Measurements from ENCODE around the gene RNF150. TPM values are rescaled to one million over a fixed set of nuclear protein-coding genes. Genes with fewer than 3 reads are reported as not detected.

Gene RNF150
- total RNA-seq, 4 donors from 2014 or later = 1.6 to 21.2 (median 4.9) TPM

- Histone ChIP-seq H3K36me3 (no peaks in the 10 kb centered on the region), H3K4me3 (no peak overlapping the region), H3K27me3 (no peaks in the 10 kb centered on the region), H3K9me3 (no peaks in the 10 kb centered on the region), H3K27ac (no peak overlapping the region), H3K4me1 (peaks cover 30% of the 10 kb centered on the region in 2 donors)
- intact Hi-C loops (cut with DNase I; ENCODE audit: low total_unique reads) = no loop called here
- in situ Hi-C loops (cut with MboI; ENCODE audit: low sequenced_read_pairs in 4 of 4) = loop anchor here in 1 of 4 donors (25.0 kb wide), 1 partner anchor 103 kb away; no protein-coding TSS in a partner anchor
- TF ChIP-seq POLR2A (IDR thresholded peaks at IDR 0.05) (no peak), CTCF (IDR thresholded peaks at IDR 0.05 in 4 of 5, conservative IDR thresholded peaks at IDR 0.05 in 1 of 5) (no peak)
- ATAC-seq = no peak
- DNase-seq = no peak
Measured at GRCh38 chr4:140940589-140940988, 192.7 kb downstream of the RNF150 start.

- ATAC-seq = no peak
- no peaks in the 10 kb centered on the region for H3K9me3 ChIP-seq
- no peaks in the 10 kb centered on the region for H3K27me3 ChIP-seq
- intact Hi-C loops (cut with DNase I; ENCODE audit: low total_unique reads) = no loop called here
- peaks cover 44 to 46% of the 10 kb centered on the region in 2 donors for H3K4me1 ChIP-seq
- no peak overlapping the region for H3K4me3 ChIP-seq
- no peak for TF ChIP-seq POLR2A (IDR thresholded peaks at IDR 0.05)
- TF ChIP-seq CTCF (IDR thresholded peaks at IDR 0.05 in 4 of 5, conservative IDR thresholded peaks at IDR 0.05 in 1 of 5) = no peak
- no peak for DNase-seq
- peak overlapping the region; percentile 18 to 50 (median 36) for H3K27ac ChIP-seq
- H3K36me3 ChIP-seq = no peaks in the 10 kb centered on the region
- in situ Hi-C loops (cut with MboI; ENCODE audit: low sequenced_read_pairs in 4 of 4) = loop anchor here in 1 of 4 donors (25.0 kb wide), 1 partner anchor 101 kb away; no protein-coding TSS in a partner anchor
Measured at GRCh38 chr4:140937866-140938265, 195.4 kb downstream of the RNF150 start.

- Histone ChIP-seq H3K4me1 (peaks cover 42 to 53% of the 10 kb centered on the region in 2 donors), H3K27ac (peak overlapping the region in 2 of 4 donors; percentile 24 to 35), H3K4me3 (peak overlapping the region in 1 of 4 donors; percentile 18), H3K36me3 (no peaks in the 10 kb centered on the region), H3K27me3 (no peaks in the 10 kb centered on the region), H3K9me3 (no peaks in the 10 kb centered on the region)
- ATAC-seq (peak; percentile 82 to 90), DNase-seq (peak; percentile 43 to 52)
- intact Hi-C loops (cut with DNase I; ENCODE audit: low total_unique reads) = no loop called here
- no peak for TF ChIP-seq POLR2A (IDR thresholded peaks at IDR 0.05)
- no peak for TF ChIP-seq CTCF (IDR thresholded peaks at IDR 0.05 in 4 of 5, conservative IDR thresholded peaks at IDR 0.05 in 1 of 5)
- in situ Hi-C loops (cut with MboI; ENCODE audit: low sequenced_read_pairs in 4 of 4) = loop anchor here in 1 of 4 donors (25.0 kb wide), 1 partner anchor 98 kb away; no protein-coding TSS in a partner anchor
Measured at GRCh38 chr4:140935254-140935653, 198.0 kb downstream of the RNF150 start.

GRCh38 chr4:140932501-140933045 lies 200.7 kb downstream of the RNF150 start:
- DNase-seq (no peak), ATAC-seq (no peak)
- no peak for TF ChIP-seq CTCF (IDR thresholded peaks at IDR 0.05 in 4 of 5, conservative IDR thresholded peaks at IDR 0.05 in 1 of 5)
- no peak for TF ChIP-seq POLR2A (IDR thresholded peaks at IDR 0.05)
- peaks cover 27 to 38% of the 10 kb centered on the region in 2 donors for H3K4me1 ChIP-seq
- H3K27me3 ChIP-seq = no peaks in the 10 kb centered on the region
- in situ Hi-C loops (cut with MboI; ENCODE audit: low sequenced_read_pairs in 4 of 4) (loop anchor here in 1 of 4 donors (25.0 kb wide), 1 partner anchor 95 kb away; no protein-coding TSS in a partner anchor), intact Hi-C loops (cut with DNase I; ENCODE audit: low total_unique reads) (loop anchor here (5.0 kb wide), 1 partner anchor 200 kb away; the partner anchor contains the start of gene RNF150)
- no peaks in the 10 kb centered on the region for H3K36me3 ChIP-seq
- H3K4me3 ChIP-seq = no peak overlapping the region
- H3K9me3 ChIP-seq = no peaks in the 10 kb centered on the region
- no peak overlapping the region for H3K27ac ChIP-seq
